Transverse colon (tissue), 4 donors: ENCODE results near the gene MSI1.

ENCODE experiments used
- CTCF ChIP-seq, 5 experiments: fragments of 200-600 bp in 3 of 5; fragments of 450-650 bp in 2 of 5; sonication (generic) in 3 of 5; IDR thresholded peaks; 1 replicate in 2 of 5; 2 replicates in 3 of 5; pipeline ENCODE4 v1.5.1; 2016 to 2017; ENCODE audit warnings: antibody characterized with exemption in 5 of 5, inconsistent platforms in 3 of 5, mild to moderate bottlenecking in 2 of 5, moderate library complexity in 1 of 5
- EP300 ChIP-seq: sonication (generic); formaldehyde crosslinking; IDR thresholded peaks from one replicate; pipeline ENCODE4 v1.6.1; 2017; ENCODE audit warnings: antibody characterized with exemption, low read depth
- POLR2A ChIP-seq: fragments of 450-650 bp; IDR thresholded peaks from one replicate; pipeline ENCODE4 v1.6.1; 2016; ENCODE audit warnings: antibody characterized with exemption, mild to moderate bottlenecking, moderate library complexity
- POLR2AphosphoS5 ChIP-seq, 3 donors: sonication (generic); formaldehyde crosslinking; IDR thresholded peaks; one replicate each; pipeline ENCODE4 v1.6.1; 2016; ENCODE audit warnings: antibody characterized with exemption in 3 of 3

- no peak for TF ChIP-seq CTCF (IDR thresholded peaks at IDR 0.05)
- TF ChIP-seq POLR2A, result no peak
- TF ChIP-seq EP300, result no peak
- no peak for TF ChIP-seq POLR2AphosphoS5 (IDR thresholded peaks at IDR 0.05)
These were observed 7.3 kb downstream of the MSI1 start for GRCh38 chr12:120361506-120362208.
